Astrocyte of the spinal cord (primary cell): ENCODE measurements around the gene KATNIP.

Source experiments
- DNase-seq: peaks from one replicate; pipeline ENCODE4 v3.0.0; 2011; ENCODE audit warnings: low read depth, low spot score
- H3K4me3 ChIP-seq: 2 replicates; pipeline ENCODE4 v1.5.1; 2011; ENCODE audit warnings: low read depth, mild to moderate bottlenecking, low read length, moderate library complexity
- CTCF ChIP-seq: IDR thresholded peaks from 2 replicates; pipeline ENCODE4 v1.5.1; 2012; ENCODE audit warnings: low read depth, mild to moderate bottlenecking, low read length, inconsistent platforms
- in situ Hi-C: cut with HindIII; loops from 2 replicates; pipeline ENCODE4 v1.10.0; 2017; ENCODE audit warnings: low sequenced_read_pairs

The KATNIP gene

GRCh38 chr16:27520982-27521673 is 28.8 kb upstream of the KATNIP start:
- DNase-seq: peak; percentile 53
- in situ Hi-C loops: no loop called here
- no peak overlapping the region for H3K4me3 ChIP-seq
- TF ChIP-seq CTCF: no peak

- in situ Hi-C loops: no loop called here
- TF ChIP-seq CTCF: no peak
- DNase-seq: no peak
- H3K4me3 ChIP-seq: no peak overlapping the region
These were observed 27.7 kb upstream of the KATNIP start for GRCh38 chr16:27522173-27522707.

GRCh38 chr16:27526180-27526579 is 23.8 kb upstream of the KATNIP start:
- H3K4me3 ChIP-seq: no peak overlapping the region
- TF ChIP-seq CTCF: no peak
- in situ Hi-C loops: no loop called here
- DNase-seq: no peak

GRCh38 chr16:27528294-27528693 is 21.6 kb upstream of the KATNIP start:
- DNase-seq: no peak
- TF ChIP-seq CTCF: no peak
- no peak overlapping the region for H3K4me3 ChIP-seq
- in situ Hi-C loops: no loop called here

- in situ Hi-C loops: no loop called here
- no peak overlapping the region for H3K4me3 ChIP-seq
- no peak for TF ChIP-seq CTCF
- DNase-seq: peak; percentile 90
These were observed 20.0 kb upstream of the KATNIP start for GRCh38 chr16:27529962-27530361.

GRCh38 chr16:27531186-27531585 is 18.8 kb upstream of the KATNIP start:
- TF ChIP-seq CTCF: no peak
- no peak overlapping the region for H3K4me3 ChIP-seq
- in situ Hi-C loops: no loop called here
- no peak for DNase-seq
